Colonic mucosa (tissue), 4 donors: ENCODE results near the gene TRIM63. TPM values are rescaled to one million over a fixed set of nuclear protein-coding genes. Genes with fewer than 3 reads are reported as not detected.

Experiments
- DNase-seq: peaks from one replicate; pipeline ENCODE4 v3.0.0-alpha.2; 2020
- H3K27ac ChIP-seq: fragments of 200-600 bp; one replicate; pipeline ENCODE4 v1.8.0; 2021
- H3K27me3 ChIP-seq: fragments of 200-600 bp; one replicate; pipeline ENCODE4 v1.8.0; 2021
- H3K36me3 ChIP-seq: fragments of 200-600 bp; one replicate; pipeline ENCODE4 v1.8.0; 2021
- H3K4me1 ChIP-seq: fragments of 200-600 bp; one replicate; pipeline ENCODE4 v1.8.0; 2021; ENCODE audit warnings: mild to moderate bottlenecking
- H3K4me3 ChIP-seq: fragments of 200-600 bp; one replicate; pipeline ENCODE4 v1.8.0; 2021
- H3K9ac ChIP-seq, 2 donors: one replicate each; pipeline ENCODE4 v1.7.0; 2013; ENCODE audit warnings: control low read depth in 2 of 2, low read depth in 2 of 2, low read length in 2 of 2
- H3K9me3 ChIP-seq: fragments of 200-600 bp; one replicate; pipeline ENCODE4 v1.8.0; 2021
- CTCF ChIP-seq: fragments of 200-600 bp; IDR thresholded peaks from one replicate; pipeline ENCODE4 v1.8.0; 2022; ENCODE audit warnings: antibody characterized with exemption, mild to moderate bottlenecking
- intact Hi-C: fragments of 100-400 bp; cut with DNase I; formaldehyde crosslinking; loops from one replicate; pipeline ENCODE4 v1.14.1; 2022
- total RNA-seq, 2 donors: library from RNA; stranded (reverse); fragmentation: NEBNext Ultra II Directional in 1 of 2; extraction: Animal tissue kit (Norgen Biotek cat#: 25700) in 1 of 2; gene quantifications; one replicate each; pipeline ENCODE4 v1.2.1, GENCODE V29; 2021
- donor health status: healthy.
- donor health status: DM: no; HTN: no; CAD: no.
- donor health status: DM: no; HTN: no; CAD: no.

TRIM63 gene
- total RNA-seq, 2 donors from 2014 or later, result 0.15 TPM; not detected in 1

- no peak for DNase-seq
- Histone ChIP-seq H3K4me1 (peaks cover 3% of the 10 kb centered on the region), H3K4me3 (no peak overlapping the region), H3K36me3 (no peaks in the 10 kb centered on the region), H3K9ac (no peak overlapping the region), H3K27ac (no peak overlapping the region), H3K9me3 (no peaks in the 10 kb centered on the region), H3K27me3 (no peaks in the 10 kb centered on the region)
- intact Hi-C loops, result no loop called here
- no peak for TF ChIP-seq CTCF
Observed at GRCh38 chr1:26031611-26032220, 35.7 kb downstream of the TRIM63 start.

- TF ChIP-seq CTCF, result no peak
- DNase-seq, result no peak
- Histone ChIP-seq H3K27me3 (no peaks in the 10 kb centered on the region), H3K9me3 (no peaks in the 10 kb centered on the region), H3K4me3 (no peak overlapping the region), H3K27ac (no peak overlapping the region), H3K36me3 (no peaks in the 10 kb centered on the region), H3K4me1 (peaks cover 1% of the 10 kb centered on the region), H3K9ac (no peak overlapping the region)
- intact Hi-C loops, result no loop called here
Observed at GRCh38 chr1:26031196-26031595, 36.2 kb downstream of the TRIM63 start.

- no peak overlapping the region for H3K4me3 ChIP-seq
- DNase-seq, result no peak
- no peaks in the 10 kb centered on the region for H3K9me3 ChIP-seq
- H3K4me1 ChIP-seq, result no peaks in the 10 kb centered on the region
- no peak overlapping the region for H3K9ac ChIP-seq
- intact Hi-C loops, result no loop called here
- TF ChIP-seq CTCF, result no peak
- no peak overlapping the region for H3K27ac ChIP-seq
- H3K36me3 ChIP-seq, result no peaks in the 10 kb centered on the region
- no peaks in the 10 kb centered on the region for H3K27me3 ChIP-seq
Observed at GRCh38 chr1:26029864-26030481, 37.5 kb downstream of the TRIM63 start.

- Histone ChIP-seq H3K4me3 (no peak overlapping the region), H3K27me3 (no peaks in the 10 kb centered on the region), H3K36me3 (no peaks in the 10 kb centered on the region), H3K9ac (no peak overlapping the region), H3K4me1 (no peaks in the 10 kb centered on the region), H3K27ac (no peak overlapping the region), H3K9me3 (no peaks in the 10 kb centered on the region)
- no peak for TF ChIP-seq CTCF
- DNase-seq, result no peak
- intact Hi-C loops, result no loop called here
Observed at GRCh38 chr1:26029054-26029863, 38.2 kb downstream of the TRIM63 start.

GRCh38 chr1:26028490-26028980 is 38.9 kb downstream of the TRIM63 start:
- TF ChIP-seq CTCF, result no peak
- intact Hi-C loops, result no loop called here
- H3K4me3 ChIP-seq, result no peak overlapping the region
- H3K36me3 ChIP-seq, result no peaks in the 10 kb centered on the region
- H3K27me3 ChIP-seq, result no peaks in the 10 kb centered on the region
- no peak overlapping the region for H3K27ac ChIP-seq
- H3K9me3 ChIP-seq, result no peaks in the 10 kb centered on the region
- H3K4me1 ChIP-seq, result no peaks in the 10 kb centered on the region
- no peak overlapping the region for H3K9ac ChIP-seq
- DNase-seq, result no peak
